ENCODE data around the gene VAMP8.

- TF ChIP-seq CTCF (IDR thresholded peaks at IDR 0.05) (no peak), POLR2A (IDR thresholded peaks at IDR 0.05) (no peak)
Observed at GRCh38 chr2:85597241-85597640, 19.9 kb downstream of the VAMP8 start.
